K562 (cell line): ENCODE data around the gene MLC1. TPM values are rescaled to one million over a fixed set of nuclear protein-coding genes. Genes with fewer than 3 reads are reported as not detected.

ENCODE experiments used
- ATAC-seq: fragments of 200-7000 bp; cut with Tn5 transposase; 3 replicates; pipeline ENCODE4 v1.9.1; 2020; ENCODE audit warnings: moderate library complexity
- BruUV-seq: library from RNA; stranded (reverse); fragments of 400-500 nt; replicated peaks from 2 replicates; lab custom pipeline; 2021; lab: Mats Ljungman, UMichigan
- CTCF ChIA-PET: fragments of 300-600 bp; formaldehyde crosslinking; extraction: SDS; loops from one replicate; lab custom pipeline; 2021; ENCODE audit warnings: low intra/inter-chr PET ratio; lab: Yijun Ruan, JAX
- POLR2A ChIA-PET: fragments of 300-600, 350-650 bp; sonication (Branson Sonifier 250); formaldehyde crosslinking; extraction: SDS; loops from one replicate; lab custom pipeline; 2021; ENCODE audit warnings: antibody characterized with exemption, inconsistent platforms; lab: Yijun Ruan, JAX
- DNase-seq, 4 experiments: peaks; one replicate each; pipeline versions ENCODE4 v3.0.0 to v3.0.0-alpha.2; 2011 to 2018; ENCODE audit warnings: low spot score in 3 of 4, mixed read lengths in 3 of 4; ENCODE audit errors: extremely low read depth in 1 of 4
- FAIRE-seq: peaks from 2 replicates; lab custom pipeline; 2011; peaks lifted over from hg19 to GRCh38; lab: Jason Lieb, UNC
- H2AFZ ChIP-seq: 2 replicates; pipeline ENCODE4 v1.6.0; 2011; ENCODE audit warnings: low read depth, low read length, control low read depth, inconsistent platforms
- H3K27ac ChIP-seq: fragments of 200-600 bp; 3 replicates; pipeline ENCODE4 v1.8.0; 2011; ENCODE audit warnings: low read depth, mild to moderate bottlenecking, control low read depth, inconsistent platforms, low read length, moderate library complexity, mixed read lengths; ENCODE audit errors: extremely low read depth
- H3K27me3 ChIP-seq, 2 experiments: fragments of 300-600 bp in 1 of 2; 2 replicates in 1 of 2; 3 replicates in 1 of 2; pipeline versions ENCODE4 v1.6.0 to v1.8.0; 2011; ENCODE audit warnings: inconsistent platforms in 2 of 2, low read length in 2 of 2, mild to moderate bottlenecking in 1 of 2, mixed read lengths in 1 of 2, moderate library complexity in 1 of 2; ENCODE audit not compliant: control insufficient read depth in 2 of 2, insufficient read depth in 2 of 2
- H3K36me3 ChIP-seq: fragments of 300-600 bp; 3 replicates; pipeline ENCODE4 v1.8.0; 2011; ENCODE audit warnings: mild to moderate bottlenecking, low read length, inconsistent platforms; ENCODE audit not compliant: control insufficient read depth, insufficient read depth
- H3K4me1 ChIP-seq, 2 experiments: fragments of 200-600 bp in 1 of 2; replicated peaks in 1 of 2; 2 replicates in 1 of 2; 3 replicates in 1 of 2; pipeline versions ENCODE4 v1.5.1 to v1.8.0; 2011; ENCODE audit warnings: inconsistent platforms in 2 of 2, low read length in 2 of 2, mild to moderate bottlenecking in 1 of 2, mixed read lengths in 1 of 2, moderate library complexity in 1 of 2; ENCODE audit not compliant: control insufficient read depth in 2 of 2, insufficient read depth in 2 of 2
- H3K4me2 ChIP-seq: 2 replicates; pipeline ENCODE4 v1.6.1; 2011; ENCODE audit warnings: low read length, control low read depth, inconsistent platforms, mixed read lengths; ENCODE audit not compliant: insufficient read depth
- H3K4me3 ChIP-seq: fragments of 200-600 bp; sonication (generic), shearing (Covaris generic); 2 replicates; pipeline ENCODE4 v1.5.1; 2016; ENCODE audit warnings: control low read depth, inconsistent platforms
- H3K79me2 ChIP-seq: fragments of 200-600 bp; 3 replicates; pipeline ENCODE4 v1.8.0; 2011; ENCODE audit warnings: low read length, inconsistent platforms; ENCODE audit not compliant: control insufficient read depth, insufficient read depth
- H3K9ac ChIP-seq, 2 experiments: 2 replicates each; pipeline versions ENCODE4 v1.6.0 to v1.6.1; 2011; ENCODE audit warnings: low read depth in 2 of 2, low read length in 2 of 2, control low read depth in 1 of 2, inconsistent platforms in 1 of 2, mild to moderate bottlenecking in 1 of 2, mixed read lengths in 1 of 2; ENCODE audit not compliant: insufficient read depth in 1 of 2
- H3K9me1 ChIP-seq: one replicate; pipeline ENCODE4 v1.6.0; 2011; ENCODE audit warnings: inconsistent platforms, mild to moderate bottlenecking, low read length, moderate library complexity; ENCODE audit not compliant: control insufficient read depth, insufficient read depth
- H3K9me3 ChIP-seq: replicated peaks from 2 replicates; pipeline ENCODE4 v1.5.1; 2011; ENCODE audit warnings: low read depth, low read length, inconsistent platforms; ENCODE audit not compliant: control insufficient read depth, insufficient read depth
- H4K20me1 ChIP-seq: replicated peaks from 2 replicates; pipeline ENCODE4 v1.6.1; 2011; ENCODE audit warnings: low read length, inconsistent platforms, mixed read lengths; ENCODE audit not compliant: control insufficient read depth, insufficient read depth
- CHCHD3 ChIP-seq: fragments of 250-450 bp; sonication (Bioruptor Pico); IDR thresholded peaks from 2 replicates; pipeline ENCODE4 v2.1.2; 2022; ENCODE audit warnings: mild to moderate bottlenecking
- E2F3 ChIP-seq: fragments of 250-450 bp; sonication (Bioruptor Pico); IDR thresholded peaks from 2 replicates; pipeline ENCODE4 v1.4.0; 2020; ENCODE audit warnings: mild to moderate bottlenecking
- IFI16 ChIP-seq: fragments of 250-450 bp; sonication (Bioruptor Pico); IDR thresholded peaks from 2 replicates; pipeline ENCODE4 v2.1.2; 2022; ENCODE audit warnings: mild to moderate bottlenecking, inconsistent platforms
- KDM2B ChIP-seq: fragments of 250-450 bp; sonication (Bioruptor Pico); IDR thresholded peaks from 2 replicates; pipeline ENCODE4 v1.8.0; 2021; ENCODE audit warnings: mild to moderate bottlenecking, moderate library complexity
- PHF8 ChIP-seq: fragments of 200-600 bp; sonication (generic); IDR thresholded peaks from 2 replicates; pipeline ENCODE4 v1.6.1; 2012; ENCODE audit warnings: mixed run types, mild to moderate bottlenecking, inconsistent platforms, low read length, moderate library complexity, borderline replicate concordance
- RBM15 ChIP-seq: fragments of 200-400 bp; formaldehyde crosslinking; IDR thresholded peaks from 2 replicates; pipeline ENCODE4 v1.6.1; 2018; ENCODE audit warnings: mild to moderate bottlenecking, low read length, moderate library complexity; ENCODE audit not compliant: insufficient read depth
- YBX1 ChIP-seq: fragments of 450-650 bp; IDR thresholded peaks from 2 replicates; pipeline ENCODE4 v1.7.1; 2016; ENCODE audit warnings: mild to moderate bottlenecking
- ZNF133 ChIP-seq: fragments of 250-450 bp; sonication (Bioruptor Pico); IDR thresholded peaks from 2 replicates; pipeline ENCODE4 v1.4.0; 2020; ENCODE audit warnings: mild to moderate bottlenecking
- ZNF217 ChIP-seq: sonication (generic); formaldehyde crosslinking; IDR thresholded peaks from 2 replicates; pipeline ENCODE4 v1.8.0; 2022; ENCODE audit warnings: mild to moderate bottlenecking, missing genetic modification reagents
- ZNF24 ChIP-seq: fragments of 450-650 bp; IDR thresholded peaks from 2 replicates; pipeline ENCODE4 v1.6.1; 2016
- ZNF263 ChIP-seq: sonication (generic); formaldehyde crosslinking; IDR thresholded peaks from 2 replicates; pipeline ENCODE4 v1.8.0; 2022; ENCODE audit warnings: mild to moderate bottlenecking, missing genetic modification reagents, borderline replicate concordance
- ZNF316 ChIP-seq: fragments of 450-650 bp; IDR thresholded peaks from 2 replicates; pipeline ENCODE4 v1.6.1; 2016
- WGBS: fragments of 100-300 bp; shearing (Covaris generic); methylation state at CpG from one replicate; pipeline ENCODE4 v1.1.6; 2016; ENCODE audit warnings: low coverage, mixed read lengths; ENCODE audit not compliant: insufficient coverage; ENCODE audit errors: missing lambda C conversion rate; 5-methylcytosine and 5-hydroxymethylcytosine counted together
- in situ Hi-C: fragments of 300-500 bp; cut with MboI; formaldehyde crosslinking; loops from 4 replicates; pipeline ENCODE4 v1.15.0; 2018; ENCODE audit warnings: inconsistent platforms, mixed read lengths
- intact Hi-C: fragments of 100-400 bp; cut with micrococcal nuclease; formaldehyde crosslinking; loops from 2 replicates; pipeline ENCODE4 v1.14.2; 2022
- polyA plus RNA-seq, 8 experiments: library from polyadenylated mRNA; depleted of rRNA in 4 of 8; stranded (reverse) in 5 of 8; unstranded in 3 of 8; fragments of >200 nt; fragmentation: Nextera tagmentation in 2 of 8; fragmentation: Illumina TruSeq in 1 of 8; extraction: Ambion mirVana in 2 of 8; extraction: Trizol in 1 of 8; gene quantifications; 2 replicates each; pipeline versions ENCODE4 v1.2.1 to v1.2.3, GENCODE V29; 2011 to 2014; ENCODE audit warnings: inconsistent platforms in 1 of 8, missing spikeins in 1 of 8
- total RNA-seq, 7 experiments: library from RNA; depleted of rRNA in 6 of 7; stranded (reverse); fragments of >200 nt in 6 of 7; fragmentation: Illumina TruSeq in 2 of 7; extraction: Trizol in 2 of 7; gene quantifications; 2 replicates each; pipeline versions ENCODE4 v1.2.1 to v1.2.3, GENCODE V29; 2011 to 2021; ENCODE audit warnings: low replicate concordance in 1 of 7
- TF ChIP-seq, protein P1 (sequence below): fragments of 250-450 bp; sonication (Bioruptor Pico); IDR thresholded peaks from 2 replicates; pipeline ENCODE4 v1.5.0; 2021
- TF ChIP-seq, protein P2 (sequence below), 3 experiments: fragments of 200-800 bp in 1 of 3; fragments of 250-450 bp in 1 of 3; fragments of 450-650 bp in 1 of 3; sonication (Bioruptor Pico) in 1 of 3; sonication (Bioruptor generic) in 1 of 3; formaldehyde crosslinking in 1 of 3; IDR thresholded peaks; 2 replicates each; pipeline versions ENCODE4 v1.6.1 to v1.8.0; 2016 to 2022; ENCODE audit warnings: mild to moderate bottlenecking in 2 of 3, missing genetic modification characterization in 2 of 3, missing compliant biosample characterization in 1 of 3, moderate library complexity in 1 of 3
- TF ChIP-seq, protein P3 (sequence below), 3 experiments: fragments of 200-800 bp in 1 of 3; sonication (Bioruptor generic) in 1 of 3; sonication (generic) in 1 of 3; formaldehyde crosslinking in 1 of 3; IDR thresholded peaks; 2 replicates each; pipeline versions ENCODE4 v1.6.1 to v1.8.0; 2016 to 2022; ENCODE audit warnings: mild to moderate bottlenecking in 2 of 3, missing compliant biosample characterization in 2 of 3, missing genetic modification characterization in 2 of 3, missing genetic modification reagents in 1 of 3

The MLC1 gene
- total and polyA plus RNA-seq, 9 of the 15 experiments (the other 6 are each of a cell fraction or from before 2014, with no cell fraction given) = 0.06 to 0.98 (median 0.39) TPM

DNA sequence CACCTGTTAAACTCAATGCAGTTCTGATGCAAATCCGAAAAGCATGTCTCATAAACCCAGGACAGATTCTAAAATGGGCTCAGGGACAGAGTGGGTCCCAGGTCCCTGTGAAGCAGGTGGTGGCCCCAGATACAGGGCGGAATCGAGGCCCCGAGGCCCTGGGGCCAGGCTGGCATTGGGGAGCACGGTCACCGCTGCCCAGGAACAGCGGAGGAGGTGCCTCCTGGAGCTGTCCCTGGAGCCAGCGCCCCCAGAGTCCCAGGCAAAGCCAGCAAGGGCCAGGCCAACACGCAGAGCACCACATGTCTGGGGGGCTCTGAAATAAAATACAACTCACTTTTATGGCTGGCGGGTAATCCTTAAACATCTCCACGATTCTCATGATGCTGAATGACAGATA is 17.1 kb downstream of the MLC1 start:
- H3K36me3 ChIP-seq = no peaks in the 10 kb centered on the region
- H3K27me3 ChIP-seq = peaks cover 7 to 9% of the 10 kb centered on the region in 2 experiments; a peak in 4 of 5 replicates
- no peak overlapping the region for H3K27ac ChIP-seq
- H3K4me1 ChIP-seq = peaks cover 0 to 30% of the 10 kb centered on the region in 2 experiments; a peak in 2 of 5 replicates
- H3K4me2 ChIP-seq = no peak overlapping the region
- 37% methylated on average over 10 of the region's 11 CpGs for WGBS
- H3K9me3 ChIP-seq = no peaks in the 10 kb centered on the region
- H3K4me3 ChIP-seq = no peak overlapping the region
- CTCF ChIA-PET = no interaction called here
- no peaks in the 10 kb centered on the region for H3K9me1 ChIP-seq
- TF ChIP-seq, protein P1, sequence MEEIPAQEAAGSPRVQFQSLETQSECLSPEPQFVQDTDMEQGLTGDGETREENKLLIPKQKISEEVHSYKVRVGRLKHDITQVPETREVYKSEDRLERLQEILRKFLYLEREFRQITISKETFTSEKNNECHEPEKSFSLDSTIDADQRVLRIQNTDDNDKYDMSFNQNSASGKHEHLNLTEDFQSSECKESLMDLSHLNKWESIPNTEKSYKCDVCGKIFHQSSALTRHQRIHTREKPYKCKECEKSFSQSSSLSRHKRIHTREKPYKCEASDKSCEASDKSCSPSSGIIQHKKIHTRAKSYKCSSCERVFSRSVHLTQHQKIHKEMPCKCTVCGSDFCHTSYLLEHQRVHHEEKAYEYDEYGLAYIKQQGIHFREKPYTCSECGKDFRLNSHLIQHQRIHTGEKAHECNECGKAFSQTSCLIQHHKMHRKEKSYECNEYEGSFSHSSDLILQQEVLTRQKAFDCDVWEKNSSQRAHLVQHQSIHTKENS (CRISPR knock-in tag) = no peak
- TF ChIP-seq, protein P2, sequence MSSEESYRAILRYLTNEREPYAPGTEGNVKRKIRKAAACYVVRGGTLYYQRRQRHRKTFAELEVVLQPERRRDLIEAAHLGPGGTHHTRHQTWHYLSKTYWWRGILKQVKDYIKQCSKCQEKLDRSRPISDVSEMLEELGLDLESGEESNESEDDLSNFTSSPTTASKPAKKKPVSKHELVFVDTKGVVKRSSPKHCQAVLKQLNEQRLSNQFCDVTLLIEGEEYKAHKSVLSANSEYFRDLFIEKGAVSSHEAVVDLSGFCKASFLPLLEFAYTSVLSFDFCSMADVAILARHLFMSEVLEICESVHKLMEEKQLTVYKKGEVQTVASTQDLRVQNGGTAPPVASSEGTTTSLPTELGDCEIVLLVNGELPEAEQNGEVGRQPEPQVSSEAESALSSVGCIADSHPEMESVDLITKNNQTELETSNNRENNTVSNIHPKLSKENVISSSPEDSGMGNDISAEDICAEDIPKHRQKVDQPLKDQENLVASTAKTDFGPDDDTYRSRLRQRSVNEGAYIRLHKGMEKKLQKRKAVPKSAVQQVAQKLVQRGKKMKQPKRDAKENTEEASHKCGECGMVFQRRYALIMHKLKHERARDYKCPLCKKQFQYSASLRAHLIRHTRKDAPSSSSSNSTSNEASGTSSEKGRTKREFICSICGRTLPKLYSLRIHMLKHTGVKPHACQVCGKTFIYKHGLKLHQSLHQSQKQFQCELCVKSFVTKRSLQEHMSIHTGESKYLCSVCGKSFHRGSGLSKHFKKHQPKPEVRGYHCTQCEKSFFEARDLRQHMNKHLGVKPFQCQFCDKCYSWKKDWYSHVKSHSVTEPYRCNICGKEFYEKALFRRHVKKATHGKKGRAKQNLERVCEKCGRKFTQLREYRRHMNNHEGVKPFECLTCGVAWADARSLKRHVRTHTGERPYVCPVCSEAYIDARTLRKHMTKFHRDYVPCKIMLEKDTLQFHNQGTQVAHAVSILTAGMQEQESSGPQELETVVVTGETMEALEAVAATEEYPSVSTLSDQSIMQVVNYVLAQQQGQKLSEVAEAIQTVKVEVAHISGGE (CRISPR knock-in tag; IDR thresholded peaks at IDR 0.05) = no peak
- TF ChIP-seq ZNF217 (CRISPR knock-in tag) (no peak), IFI16 (no peak), YBX1 (no peak), E2F3 (no peak), RBM15 (no peak), ZNF316 (no peak), PHF8 (no peak), ZNF24 (no peak), ZNF133 (CRISPR knock-in tag) (no peak), KDM2B (no peak), ZNF263 (CRISPR knock-in tag) (no peak), CHCHD3 (no peak)
- TF ChIP-seq, protein P3, sequence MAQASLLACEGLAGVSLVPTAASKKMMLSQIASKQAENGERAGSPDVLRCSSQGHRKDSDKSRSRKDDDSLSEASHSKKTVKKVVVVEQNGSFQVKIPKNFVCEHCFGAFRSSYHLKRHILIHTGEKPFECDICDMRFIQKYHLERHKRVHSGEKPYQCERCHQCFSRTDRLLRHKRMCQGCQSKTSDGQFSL (CRISPR knock-in tag; IDR thresholded peaks at IDR 0.05) = no peak
- TF ChIP-seq, protein P3 (tag; IDR thresholded peaks at IDR 0.05) = no peak
- no peak overlapping the region for H2AFZ ChIP-seq
- ATAC-seq (no peak), FAIRE-seq (no peak), DNase-seq (no peak)
- no TSS peak for BruUV-seq
- intact Hi-C loops (no loop called here), in situ Hi-C loops (no loop called here)
- no peak overlapping the region for H3K9ac ChIP-seq
- H3K79me2 ChIP-seq = no peaks in the 10 kb centered on the region
- H4K20me1 ChIP-seq = no peaks in the 10 kb centered on the region
- POLR2A ChIA-PET = no interaction called here
